ENCODE data around the gene DERA. TPM values are rescaled to one million over a fixed set of nuclear protein-coding genes. Genes with fewer than 3 reads are reported as not detected.
"Not testable (repeated sequence)": the region's sequence is repeated elsewhere in the genome, so short reads cannot be mapped to it uniquely, and the experiment has no call there.

Gene DERA
- total and polyA plus RNA-seq, 4 donors = 15.5 to 57.2 (median 23.7) TPM

DNA sequence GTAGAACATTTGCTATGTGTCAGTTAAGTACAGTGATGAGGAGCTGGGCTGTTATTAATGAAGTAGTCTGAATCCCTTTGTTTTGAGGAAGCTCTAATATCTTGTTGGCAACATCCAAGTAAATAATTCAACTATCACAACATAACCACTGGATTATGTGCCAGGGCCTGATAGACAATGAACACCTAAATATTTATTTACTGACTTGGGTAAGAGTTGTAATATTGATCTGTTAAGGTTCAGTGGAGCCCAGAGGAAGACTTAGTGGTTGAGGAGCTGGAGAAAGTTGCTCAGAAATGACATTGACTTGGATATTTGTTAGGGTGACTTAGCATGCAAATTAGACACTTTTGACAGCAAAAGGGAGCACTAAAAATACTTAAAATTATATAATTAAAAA, 26.8 kb downstream of the DERA start:
- Histone ChIP-seq H3K36me3 (ENCODE audit: control insufficient read depth in 1 of 2, insufficient read depth in 2 of 2, low read length in 1 of 2) (no peaks in the 10 kb centered on the region), H3K9me3 (ENCODE audit: control insufficient read depth, low read length) (peaks cover 5% of the 10 kb centered on the region), H3K4me1 (ENCODE audit: control insufficient read depth in 1 of 2, insufficient read depth in 2 of 2, low read length in 2 of 2) (no peaks in the 10 kb centered on the region), H3K4me3 (ENCODE audit: low read length in 2 of 2) (no peak overlapping the region), H3K27me3 (ENCODE audit: control insufficient read depth in 1 of 2, insufficient read depth in 2 of 2, low read length in 1 of 2) (no peaks in the 10 kb centered on the region), H3K27ac (ENCODE audit: low read depth in 1 of 2, low read length in 2 of 2) (no peak overlapping the region)
- intact Hi-C loops (cut with DNase I) = no loop called here
- ATAC-seq (ENCODE audit: low FRiP score) (no peak), DNase-seq (no peak)

DNA sequence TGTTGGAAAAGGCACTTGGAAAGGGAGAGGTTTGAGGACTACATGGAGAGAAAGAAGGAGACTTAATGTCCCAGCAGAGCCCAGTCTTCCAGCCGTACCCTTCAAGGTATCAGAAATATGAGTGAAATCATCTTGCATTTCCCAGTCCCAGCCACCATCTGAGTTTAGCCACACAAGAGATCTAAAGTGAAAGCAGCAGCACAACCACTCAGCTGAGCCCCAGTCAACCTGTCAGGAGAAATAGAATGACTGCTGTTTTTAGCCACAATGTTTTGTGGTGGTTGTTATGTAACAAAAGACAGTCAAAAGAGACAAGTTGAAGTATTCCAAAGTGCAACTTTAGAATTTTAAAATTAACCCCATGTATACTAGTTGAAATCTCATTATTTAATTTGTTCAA, 28.0 kb downstream of the DERA start:
- H3K4me3 ChIP-seq (ENCODE audit: low read length in 2 of 2) = no peak overlapping the region
- H3K4me1 ChIP-seq (ENCODE audit: control insufficient read depth in 1 of 2, insufficient read depth in 2 of 2, low read length in 2 of 2) = no peaks in the 10 kb centered on the region
- H3K27ac ChIP-seq (ENCODE audit: low read depth in 1 of 2, low read length in 2 of 2) = no peak overlapping the region
- H3K36me3 ChIP-seq (ENCODE audit: control insufficient read depth in 1 of 2, insufficient read depth in 2 of 2, low read length in 1 of 2) = no peaks in the 10 kb centered on the region
- ATAC-seq (ENCODE audit: low FRiP score) = no peak
- 89 to 90% methylated on average over 1 of the region's 1 CpG for WGBS, 2 donors
- intact Hi-C loops (cut with DNase I) = no loop called here
- DNase-seq = no peak
- H3K9me3 ChIP-seq (ENCODE audit: control insufficient read depth, low read length) = peaks cover 5% of the 10 kb centered on the region
- no peaks in the 10 kb centered on the region for H3K27me3 ChIP-seq (ENCODE audit: control insufficient read depth in 1 of 2, insufficient read depth in 2 of 2, low read length in 1 of 2)

DNA sequence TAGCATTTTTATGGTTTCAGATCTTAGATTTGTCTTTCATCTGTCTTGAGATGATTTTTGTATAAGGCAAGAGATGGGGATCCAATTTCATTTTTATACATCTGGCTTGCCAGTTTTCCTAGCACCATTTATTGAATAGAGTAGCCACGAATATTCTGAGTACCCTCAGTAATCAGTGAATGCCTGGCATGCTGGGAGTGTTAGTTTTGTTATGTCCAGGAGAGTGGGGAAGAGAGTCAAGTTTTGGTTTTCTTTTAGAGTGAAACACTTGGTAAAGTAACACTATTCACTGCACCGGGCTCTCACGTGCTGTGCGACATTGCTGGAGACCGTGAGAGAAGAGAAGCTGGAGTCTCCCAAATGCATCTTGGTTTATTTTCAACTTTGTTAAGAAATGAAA, 31.3 kb downstream of the DERA start:
- no peak overlapping the region for H3K4me3 ChIP-seq (ENCODE audit: low read length in 2 of 2)
- intact Hi-C loops (cut with DNase I) = no loop called here
- 92 to 93% methylated on average over 5 of the region's 5 CpGs for WGBS, 2 donors
- H3K27me3 ChIP-seq (ENCODE audit: control insufficient read depth in 1 of 2, insufficient read depth in 2 of 2, low read length in 1 of 2) = no peaks in the 10 kb centered on the region
- H3K9me3 ChIP-seq (ENCODE audit: control insufficient read depth, low read length) = peaks cover 3% of the 10 kb centered on the region
- no peaks in the 10 kb centered on the region for H3K4me1 ChIP-seq (ENCODE audit: control insufficient read depth in 1 of 2, insufficient read depth in 2 of 2, low read length in 2 of 2)
- no peak for ATAC-seq (ENCODE audit: low FRiP score)
- DNase-seq = no peak
- no peaks in the 10 kb centered on the region for H3K36me3 ChIP-seq (ENCODE audit: control insufficient read depth in 1 of 2, insufficient read depth in 2 of 2, low read length in 1 of 2)
- H3K27ac ChIP-seq (ENCODE audit: low read depth in 1 of 2, low read length in 2 of 2) = no peak overlapping the region

DNA sequence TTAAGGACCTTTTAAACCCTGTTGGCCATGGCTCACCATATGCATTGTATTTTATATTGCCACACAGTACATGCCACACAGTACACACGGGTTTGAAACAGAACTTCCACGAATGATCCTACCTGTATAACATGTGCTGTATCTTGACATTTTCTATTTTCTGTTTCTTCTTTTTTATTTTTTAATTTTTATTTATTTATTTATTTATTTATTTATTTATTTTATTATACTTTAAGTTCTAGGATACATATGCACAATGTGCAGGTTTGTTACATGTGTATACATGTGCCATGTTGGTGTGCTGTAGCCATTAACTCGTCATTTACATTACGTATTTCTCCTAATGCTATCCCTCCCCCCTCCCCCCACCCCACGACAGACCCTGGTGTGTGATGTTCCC, 32.4 kb downstream of the DERA start:
- not testable (repeated sequence) for DNase-seq

DNA sequence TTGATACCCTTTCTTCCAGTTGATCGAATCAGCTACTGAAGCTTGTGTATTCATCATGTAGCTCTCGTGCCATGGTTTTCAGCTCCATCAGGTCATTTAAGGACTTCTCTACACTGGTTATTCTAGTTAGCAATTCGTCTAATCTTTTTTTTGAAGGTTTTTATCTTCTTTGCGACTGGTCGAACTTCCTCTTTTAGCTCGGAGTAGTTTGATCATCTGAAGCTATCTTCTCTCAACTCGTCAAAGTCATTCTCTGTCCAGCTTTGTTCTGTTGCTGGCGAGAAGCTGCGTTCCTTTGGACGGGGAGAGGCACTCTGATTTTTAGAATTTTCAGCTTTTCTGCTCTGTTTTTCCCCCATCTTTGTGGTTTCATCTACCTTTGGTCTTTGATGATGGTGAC, 37.3 kb downstream of the DERA start:
- ATAC-seq (ENCODE audit: low FRiP score); H3K27me3 ChIP-seq (ENCODE audit: control insufficient read depth in 1 of 2, insufficient read depth in 2 of 2, low read length in 1 of 2); H3K36me3 ChIP-seq (ENCODE audit: control insufficient read depth in 1 of 2, insufficient read depth in 2 of 2, low read length in 1 of 2); DNase-seq; H3K9me3 ChIP-seq (ENCODE audit: control insufficient read depth, low read length); H3K4me3 ChIP-seq (ENCODE audit: low read length in 2 of 2); H3K27ac ChIP-seq (ENCODE audit: low read depth in 1 of 2, low read length in 2 of 2); H3K4me1 ChIP-seq (ENCODE audit: control insufficient read depth in 1 of 2, insufficient read depth in 2 of 2, low read length in 2 of 2); intact Hi-C loops (cut with DNase I): not testable (repeated sequence)
- WGBS, 2 donors = 97 to 98% methylated on average over 10 of the region's 10 CpGs

More for the DNA sequence above, 32.4 kb downstream of the DERA start:
- H3K4me1 ChIP-seq (ENCODE audit: control insufficient read depth in 1 of 2, insufficient read depth in 2 of 2, low read length in 2 of 2); H3K27ac ChIP-seq (ENCODE audit: low read depth in 1 of 2, low read length in 2 of 2); H3K4me3 ChIP-seq (ENCODE audit: low read length in 2 of 2); H3K9me3 ChIP-seq (ENCODE audit: control insufficient read depth, low read length); H3K36me3 ChIP-seq (ENCODE audit: control insufficient read depth in 1 of 2, insufficient read depth in 2 of 2, low read length in 1 of 2); ATAC-seq (ENCODE audit: low FRiP score); H3K27me3 ChIP-seq (ENCODE audit: control insufficient read depth in 1 of 2, insufficient read depth in 2 of 2, low read length in 1 of 2); intact Hi-C loops (cut with DNase I): not testable (repeated sequence)
- WGBS, 2 donors = 98 to 100% methylated on average over 5 of the region's 5 CpGs

DNA sequence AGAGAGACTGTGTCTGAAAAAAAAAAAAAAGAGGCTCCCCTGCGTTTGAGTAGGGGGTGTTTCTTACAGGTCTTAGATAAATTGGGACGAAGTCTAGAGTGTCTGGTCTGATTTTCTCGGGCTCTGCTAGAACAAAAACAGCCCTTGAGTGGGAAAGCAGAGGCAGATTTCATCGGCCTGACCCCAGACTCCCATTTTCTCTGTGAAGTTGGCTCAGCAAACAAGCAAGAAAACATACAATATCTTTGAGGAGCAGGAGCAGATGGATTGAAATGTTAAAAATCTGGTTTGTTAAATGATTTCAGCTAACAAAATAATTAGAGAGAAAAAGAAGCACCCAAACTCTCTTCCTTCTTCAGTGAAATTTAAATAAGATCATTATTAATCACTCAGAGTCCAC, 44.1 kb downstream of the DERA start:
- Histone ChIP-seq H3K36me3 (ENCODE audit: control insufficient read depth in 1 of 2, insufficient read depth in 2 of 2, low read length in 1 of 2) (no peaks in the 10 kb centered on the region), H3K9me3 (ENCODE audit: control insufficient read depth, low read length) (no peaks in the 10 kb centered on the region), H3K4me3 (ENCODE audit: low read length in 2 of 2) (no peak overlapping the region), H3K4me1 (ENCODE audit: control insufficient read depth in 1 of 2, insufficient read depth in 2 of 2, low read length in 2 of 2) (no peaks in the 10 kb centered on the region), H3K27me3 (ENCODE audit: control insufficient read depth in 1 of 2, insufficient read depth in 2 of 2, low read length in 1 of 2) (no peaks in the 10 kb centered on the region), H3K27ac (ENCODE audit: low read depth in 1 of 2, low read length in 2 of 2) (no peak overlapping the region)
- intact Hi-C loops (cut with DNase I) = no loop called here
- DNase-seq = no peak
- WGBS, 2 donors = 72 to 77% methylated on average over 4 of the region's 4 CpGs
- ATAC-seq (ENCODE audit: low FRiP score) = no peak

DNA sequence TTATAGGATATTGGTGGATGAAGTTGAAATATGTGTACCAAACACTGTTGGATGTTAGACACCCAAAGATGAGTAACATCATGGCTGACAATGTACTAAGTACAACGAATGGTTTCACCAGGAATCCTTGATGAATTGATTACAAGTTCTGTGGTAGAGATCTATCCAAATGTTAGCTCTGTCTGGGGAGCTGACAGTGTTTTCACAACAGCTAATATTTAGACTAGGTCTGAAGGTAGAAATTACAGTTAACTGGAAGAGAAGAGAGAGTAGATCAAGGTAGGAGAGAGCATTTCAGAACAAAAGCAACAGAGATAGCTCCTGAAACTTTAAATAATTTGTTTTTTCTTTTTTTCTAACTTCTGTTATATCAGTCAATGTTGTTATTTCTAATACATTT, 44.9 kb downstream of the DERA start:
- H3K27me3 ChIP-seq (ENCODE audit: control insufficient read depth in 1 of 2, insufficient read depth in 2 of 2, low read length in 1 of 2) = no peaks in the 10 kb centered on the region
- H3K9me3 ChIP-seq (ENCODE audit: control insufficient read depth, low read length) = no peaks in the 10 kb centered on the region
- peaks cover 3% of the 10 kb centered on the region in 2 donors for H3K36me3 ChIP-seq (ENCODE audit: control insufficient read depth in 1 of 2, insufficient read depth in 2 of 2, low read length in 1 of 2)
- WGBS, 2 donors = 75 to 81% methylated on average over 1 of the region's 1 CpG
- no peak overlapping the region for H3K4me3 ChIP-seq (ENCODE audit: low read length in 2 of 2)
- H3K27ac ChIP-seq (ENCODE audit: low read depth in 1 of 2, low read length in 2 of 2) = no peak overlapping the region
- intact Hi-C loops (cut with DNase I) = no loop called here
- no peaks in the 10 kb centered on the region for H3K4me1 ChIP-seq (ENCODE audit: control insufficient read depth in 1 of 2, insufficient read depth in 2 of 2, low read length in 2 of 2)
- ATAC-seq (ENCODE audit: low FRiP score) = no peak
- no peak for DNase-seq

DNA sequence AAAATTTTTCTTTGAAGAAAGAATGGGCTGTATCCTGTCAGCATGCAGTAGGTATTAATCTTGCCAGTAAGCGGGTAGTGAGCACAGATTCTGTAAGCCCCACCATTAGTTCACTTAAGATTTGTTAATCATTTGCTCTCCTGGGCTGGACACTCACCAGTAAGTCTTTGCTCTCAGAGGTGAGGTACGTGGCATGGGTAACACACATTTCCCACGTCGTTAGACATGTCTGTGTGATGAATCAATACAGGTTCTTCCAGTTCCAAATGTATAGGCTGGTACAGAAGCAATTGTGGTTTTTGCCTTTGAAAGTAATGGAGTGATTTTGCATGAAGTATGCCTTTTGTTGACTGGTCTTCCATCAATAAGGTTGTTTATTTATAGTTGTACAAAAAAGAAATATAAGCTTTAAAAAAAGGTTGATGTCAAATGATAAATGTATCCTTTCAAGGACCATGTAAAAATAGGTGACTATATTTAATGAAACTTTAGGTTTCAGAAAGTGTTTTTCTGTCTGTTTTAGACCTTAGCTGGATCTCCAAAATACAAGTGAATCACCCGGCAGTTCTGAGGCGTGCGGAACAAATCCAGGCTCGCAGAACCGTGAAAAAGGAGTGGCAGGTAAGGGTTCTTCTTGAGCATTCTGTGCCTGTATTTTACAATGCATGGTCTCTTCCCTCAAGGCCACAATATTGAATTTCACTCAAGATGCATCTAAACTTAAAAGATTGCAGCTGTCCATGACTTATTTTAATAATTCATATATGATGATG, 45.5 kb downstream of the DERA start:
- H3K4me1 ChIP-seq (ENCODE audit: control insufficient read depth in 1 of 2, insufficient read depth in 2 of 2, low read length in 2 of 2) = no peaks in the 10 kb centered on the region
- intact Hi-C loops (cut with DNase I) = no loop called here
- DNase-seq (no peak), ATAC-seq (ENCODE audit: low FRiP score) (no peak)
- no peaks in the 10 kb centered on the region for H3K27me3 ChIP-seq (ENCODE audit: control insufficient read depth in 1 of 2, insufficient read depth in 2 of 2, low read length in 1 of 2)
- no peaks in the 10 kb centered on the region for H3K9me3 ChIP-seq (ENCODE audit: control insufficient read depth, low read length)
- peaks cover 3% of the 10 kb centered on the region in 2 donors for H3K36me3 ChIP-seq (ENCODE audit: control insufficient read depth in 1 of 2, insufficient read depth in 2 of 2, low read length in 1 of 2)
- 95 to 96% methylated on average over 9 of the region's 9 CpGs for WGBS, 2 donors
- no peak overlapping the region for H3K27ac ChIP-seq (ENCODE audit: low read depth in 1 of 2, low read length in 2 of 2)
- no peak overlapping the region for H3K4me3 ChIP-seq (ENCODE audit: low read length in 2 of 2)

DNA sequence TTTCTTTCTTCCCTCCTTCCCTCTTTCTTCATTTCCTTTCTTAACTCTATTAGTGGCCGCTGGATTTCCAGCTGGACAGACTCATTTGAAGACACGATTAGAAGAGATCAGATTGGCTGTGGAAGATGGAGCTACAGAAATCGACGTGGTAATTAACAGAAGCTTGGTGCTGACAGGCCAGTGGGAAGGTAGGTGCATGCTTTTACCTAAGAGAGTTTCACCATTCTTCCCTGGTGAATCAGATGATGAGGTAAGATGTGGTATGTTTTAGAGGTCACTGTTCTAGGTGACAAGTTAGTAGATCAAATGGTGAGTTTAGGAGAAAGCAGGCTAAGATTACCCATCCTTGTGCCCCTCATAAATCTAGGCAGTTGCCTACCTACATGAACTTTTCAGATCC, 51.6 kb downstream of the DERA start:
- no peak for ATAC-seq (ENCODE audit: low FRiP score)
- no peak overlapping the region for H3K4me3 ChIP-seq (ENCODE audit: low read length in 2 of 2)
- no peaks in the 10 kb centered on the region for H3K4me1 ChIP-seq (ENCODE audit: control insufficient read depth in 1 of 2, insufficient read depth in 2 of 2, low read length in 2 of 2)
- WGBS, 2 donors = 94 to 98% methylated on average over 4 of the region's 4 CpGs
- no peak for DNase-seq
- intact Hi-C loops (cut with DNase I) = no loop called here
- H3K9me3 ChIP-seq (ENCODE audit: control insufficient read depth, low read length) = no peaks in the 10 kb centered on the region
- peaks cover 3% of the 10 kb centered on the region in 2 donors for H3K36me3 ChIP-seq (ENCODE audit: control insufficient read depth in 1 of 2, insufficient read depth in 2 of 2, low read length in 1 of 2)
- H3K27ac ChIP-seq (ENCODE audit: low read depth in 1 of 2, low read length in 2 of 2) = no peak overlapping the region
- H3K27me3 ChIP-seq (ENCODE audit: control insufficient read depth in 1 of 2, insufficient read depth in 2 of 2, low read length in 1 of 2) = no peaks in the 10 kb centered on the region
